Glutamatergic neuron (in vitro differentiated cells): ENCODE data around the gene RPS6KA5. TPM values are rescaled to one million over a fixed set of nuclear protein-coding genes. Genes with fewer than 3 reads are reported as not detected.

ENCODE experiments used
- DNase-seq: peaks from one replicate; pipeline ENCODE4 v3.0.0; 2022
- H3K27ac Mint-ChIP-seq: one replicate; pipeline ENCODE4 v1.8.0; 2020; ENCODE audit warnings: mild to moderate bottlenecking, mixed read lengths, inconsistent platforms; ENCODE audit not compliant: unreplicated experiment
- H3K27me3 Mint-ChIP-seq: one replicate; pipeline ENCODE4 v1.8.0; 2020; ENCODE audit warnings: mild to moderate bottlenecking, moderate library complexity, mixed read lengths, inconsistent platforms; ENCODE audit not compliant: unreplicated experiment
- H3K36me3 Mint-ChIP-seq: one replicate; pipeline ENCODE4 v1.8.0; 2020; ENCODE audit warnings: mild to moderate bottlenecking, mixed read lengths, inconsistent platforms; ENCODE audit not compliant: unreplicated experiment
- H3K4me1 Mint-ChIP-seq: one replicate; pipeline ENCODE4 v1.8.0; 2020; ENCODE audit warnings: mild to moderate bottlenecking, low read depth, mixed read lengths, inconsistent platforms; ENCODE audit not compliant: unreplicated experiment
- H3K4me3 Mint-ChIP-seq: one replicate; pipeline ENCODE4 v1.8.0; 2020; ENCODE audit warnings: mild to moderate bottlenecking, mixed read lengths, inconsistent platforms; ENCODE audit not compliant: unreplicated experiment
- H3K9me3 Mint-ChIP-seq: one replicate; pipeline ENCODE4 v1.8.0; 2020; ENCODE audit warnings: mild to moderate bottlenecking, moderate library complexity, mixed read lengths, inconsistent platforms; ENCODE audit not compliant: unreplicated experiment
- CTCF ChIP-seq: fragments of 200-600 bp; sonication (generic); IDR thresholded peaks from one replicate; pipeline ENCODE4 v1.5.0; 2021; ENCODE audit not compliant: partially characterized antibody, unreplicated experiment
- total RNA-seq: library from RNA; stranded (reverse); fragmentation: NEBNext Ultra II Directional; extraction: Animal tissue kit (Norgen Biotek cat#: 25700); gene quantifications from one replicate; pipeline ENCODE4 v1.2.1, GENCODE V29; 2021; ENCODE audit not compliant: unreplicated experiment

RPS6KA5 gene
- total RNA-seq, 1 donor from 2014 or later: 3.8 TPM

- Mint-ChIP-seq H3K27me3 (no peaks in the 10 kb centered on the region), H3K4me1 (no peaks in the 10 kb centered on the region), H3K4me3 (no peak overlapping the region), H3K27ac (no peak overlapping the region), H3K9me3 (no peaks in the 10 kb centered on the region), H3K36me3 (no peaks in the 10 kb centered on the region)
- DNase-seq: no peak
- TF ChIP-seq CTCF: no peak
Observed at GRCh38 chr14:91021991-91022621, 38.3 kb downstream of the RPS6KA5 start.

GRCh38 chr14:91021115-91021514, 39.3 kb downstream of the RPS6KA5 start:
- no peaks in the 10 kb centered on the region for H3K36me3 Mint-ChIP-seq
- H3K27me3 Mint-ChIP-seq: no peaks in the 10 kb centered on the region
- no peak for TF ChIP-seq CTCF
- no peak for DNase-seq
- H3K9me3 Mint-ChIP-seq: no peaks in the 10 kb centered on the region
- H3K27ac Mint-ChIP-seq: no peak overlapping the region
- no peaks in the 10 kb centered on the region for H3K4me1 Mint-ChIP-seq
- no peak overlapping the region for H3K4me3 Mint-ChIP-seq

GRCh38 chr14:91019673-91020072, 40.8 kb downstream of the RPS6KA5 start:
- Mint-ChIP-seq H3K4me1 (no peaks in the 10 kb centered on the region), H3K27me3 (no peaks in the 10 kb centered on the region), H3K36me3 (no peaks in the 10 kb centered on the region), H3K9me3 (no peaks in the 10 kb centered on the region), H3K4me3 (no peak overlapping the region), H3K27ac (no peak overlapping the region)
- TF ChIP-seq CTCF: no peak
- no peak for DNase-seq

GRCh38 chr14:91018481-91018880, 42.0 kb downstream of the RPS6KA5 start:
- TF ChIP-seq CTCF: no peak
- H3K36me3 Mint-ChIP-seq: no peaks in the 10 kb centered on the region
- DNase-seq: no peak
- no peaks in the 10 kb centered on the region for H3K4me1 Mint-ChIP-seq
- no peak overlapping the region for H3K27ac Mint-ChIP-seq
- H3K4me3 Mint-ChIP-seq: no peak overlapping the region
- no peaks in the 10 kb centered on the region for H3K27me3 Mint-ChIP-seq
- H3K9me3 Mint-ChIP-seq: no peaks in the 10 kb centered on the region

- no peaks in the 10 kb centered on the region for H3K36me3 Mint-ChIP-seq
- no peaks in the 10 kb centered on the region for H3K9me3 Mint-ChIP-seq
- DNase-seq: no peak
- no peak overlapping the region for H3K4me3 Mint-ChIP-seq
- no peak overlapping the region for H3K27ac Mint-ChIP-seq
- no peak for TF ChIP-seq CTCF
- H3K27me3 Mint-ChIP-seq: no peaks in the 10 kb centered on the region
- H3K4me1 Mint-ChIP-seq: no peaks in the 10 kb centered on the region
Observed at GRCh38 chr14:91016800-91017410, 43.5 kb downstream of the RPS6KA5 start.
